Measurements from ENCODE around the gene UNCX.

GRCh38 chr7:1246871-1247526 is 14.3 kb downstream of the UNCX start:
- TF ChIP-seq CTCF (IDR thresholded peaks at IDR 0.05; ENCODE audit: insufficient read depth, low read length, poor library complexity, severe bottlenecking) (no peak), EZH2phosphoT487 (conservative IDR thresholded peaks at IDR 0.05; ENCODE audit: low read length) (no peak)
